ENCODE results near the gene DOCK2. TPM values are rescaled to one million over a fixed set of nuclear protein-coding genes. Genes with fewer than 3 reads are reported as not detected.

Gene DOCK2
- total RNA-seq, 1 donor from 2014 or later = 3.3 TPM

DNA sequence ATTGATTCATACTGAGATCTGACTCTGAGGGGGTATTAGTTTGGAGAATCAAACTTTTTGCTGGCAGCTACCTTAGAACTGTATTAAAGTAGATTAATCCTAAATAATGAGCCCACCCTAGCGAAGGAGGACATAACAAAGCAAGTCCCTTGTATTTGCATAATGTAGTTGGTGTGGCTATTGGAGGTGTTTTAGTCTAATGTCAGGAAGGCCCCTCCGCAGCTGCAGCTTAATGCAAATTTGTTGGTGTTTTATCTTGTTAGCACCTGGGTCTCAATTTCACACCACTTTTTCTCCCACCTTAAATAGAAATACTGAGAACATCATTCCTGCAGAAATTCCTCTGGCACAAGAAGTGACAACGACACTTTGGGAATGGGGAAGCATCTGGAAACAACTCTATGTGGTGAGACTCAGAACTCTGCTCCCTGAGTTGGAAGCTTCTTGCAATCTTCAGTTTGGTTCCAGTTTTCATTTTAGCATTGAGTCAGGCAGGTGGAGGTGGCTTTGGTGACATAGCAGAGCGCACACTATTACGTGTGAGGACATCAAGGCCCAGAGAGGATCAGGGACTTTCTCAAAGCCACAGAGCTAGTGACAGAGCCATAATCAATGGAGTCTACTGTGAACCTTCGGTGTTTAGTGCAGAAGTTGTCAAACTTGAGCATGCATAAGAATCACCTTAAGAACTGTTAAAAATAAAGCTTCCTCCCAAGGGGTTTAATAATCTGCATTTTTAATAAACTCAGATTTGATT is 33.9 kb downstream of the DOCK2 start:
- FAIRE-seq (no peak), DNase-seq (ENCODE audit: low spot score in 2 of 2) (no peak)

GRCh38 chr5:169682026-169682425 is 45.0 kb downstream of the DOCK2 start:
- FAIRE-seq (no peak), DNase-seq (ENCODE audit: low spot score in 2 of 2) (no peak)

GRCh38 chr5:169686137-169686536 is 49.1 kb downstream of the DOCK2 start:
- no peak for FAIRE-seq
- no peak for DNase-seq (ENCODE audit: low spot score in 2 of 2)

DNA sequence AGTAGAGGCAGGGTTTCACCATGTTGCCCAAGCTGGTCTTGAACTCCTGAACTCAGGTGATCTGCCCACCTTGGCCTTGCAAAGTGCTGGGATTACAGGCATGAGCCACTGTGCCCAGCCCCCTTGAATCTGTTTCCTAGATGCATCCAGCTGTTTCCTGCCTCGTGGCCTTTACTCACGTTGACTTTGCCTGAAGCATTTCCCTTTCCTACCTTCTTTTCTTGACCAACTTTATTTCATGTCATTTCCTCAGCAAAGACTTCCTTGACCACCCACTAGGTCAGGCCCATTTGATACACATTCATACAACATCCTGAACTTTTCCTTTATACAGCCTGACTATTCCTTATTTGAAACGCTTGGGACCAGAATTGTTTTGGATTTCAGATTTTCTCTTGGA is 51.0 kb downstream of the DOCK2 start:
- FAIRE-seq = no peak
- DNase-seq (ENCODE audit: low spot score in 2 of 2) = no peak

GRCh38 chr5:169691471-169691870 is 54.4 kb downstream of the DOCK2 start:
- no peak for FAIRE-seq
- DNase-seq (ENCODE audit: low spot score in 2 of 2) = no peak

DNA sequence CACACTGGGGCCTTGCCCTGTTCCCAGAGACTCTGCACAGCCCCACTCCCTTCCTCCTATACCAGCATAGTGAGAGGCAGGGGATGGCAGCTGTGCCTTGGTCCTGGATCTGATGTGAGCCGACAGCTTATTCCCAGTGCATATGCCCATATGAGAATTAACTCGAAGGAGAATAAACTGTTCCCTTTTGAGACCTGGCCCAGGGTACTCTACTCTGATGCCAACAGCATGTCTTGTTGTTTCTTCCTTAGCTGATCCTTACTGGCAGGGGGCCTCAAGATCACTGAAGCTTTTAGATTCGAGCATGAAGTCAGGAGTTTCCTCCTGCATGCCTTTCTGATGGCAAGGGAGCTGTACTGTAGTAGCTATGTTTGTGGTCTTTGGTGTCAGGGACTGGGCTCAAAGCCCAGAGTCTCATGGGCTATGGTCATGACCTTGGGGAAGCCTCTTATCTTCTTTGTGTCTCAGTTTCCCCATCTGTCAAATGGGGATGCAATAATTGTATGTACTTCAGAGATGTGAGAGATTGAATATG is 57.1 kb downstream of the DOCK2 start:
- DNase-seq (ENCODE audit: low spot score in 2 of 2) (no peak), FAIRE-seq (no peak)

GRCh38 chr5:169695025-169695625 is 58.0 kb downstream of the DOCK2 start:
- no peak for FAIRE-seq
- DNase-seq (ENCODE audit: low spot score in 2 of 2) = no peak

- no peak for DNase-seq (ENCODE audit: low spot score in 2 of 2)
- no peak for FAIRE-seq
Measured at GRCh38 chr5:169695919-169696490, 58.9 kb downstream of the DOCK2 start.

GRCh38 chr5:169696621-169697510 is 59.8 kb downstream of the DOCK2 start:
- no peak for FAIRE-seq
- DNase-seq (ENCODE audit: low spot score in 2 of 2) = no peak

- no peak for DNase-seq (ENCODE audit: low spot score in 2 of 2)
- FAIRE-seq = no peak
Measured at GRCh38 chr5:169697511-169697890, 60.4 kb downstream of the DOCK2 start.

DNA sequence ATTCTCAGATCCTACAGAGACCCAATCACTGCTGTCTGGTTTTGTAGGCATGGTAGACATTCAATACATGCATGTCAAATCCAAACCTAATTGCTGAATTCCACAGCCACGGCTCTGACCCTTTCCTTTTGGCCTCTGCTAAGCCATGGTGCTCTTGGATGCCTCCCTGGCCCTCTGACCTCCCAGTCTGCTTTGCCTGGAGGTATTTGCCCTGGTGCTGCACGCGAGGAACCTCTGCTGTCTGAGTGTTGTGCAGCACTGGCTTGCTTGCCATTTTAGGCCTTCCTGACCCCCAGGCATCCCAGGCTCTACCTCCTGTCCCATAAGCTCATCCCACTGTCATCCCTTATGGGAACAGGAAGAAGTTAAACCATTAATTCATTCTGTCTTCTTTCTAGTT is 60.9 kb downstream of the DOCK2 start:
- no peak for FAIRE-seq
- DNase-seq (ENCODE audit: low spot score in 2 of 2) = no peak

- DNase-seq (ENCODE audit: low spot score in 2 of 2) (no peak), FAIRE-seq (no peak)
Measured at GRCh38 chr5:169700611-169701010, 63.5 kb downstream of the DOCK2 start.

DNA sequence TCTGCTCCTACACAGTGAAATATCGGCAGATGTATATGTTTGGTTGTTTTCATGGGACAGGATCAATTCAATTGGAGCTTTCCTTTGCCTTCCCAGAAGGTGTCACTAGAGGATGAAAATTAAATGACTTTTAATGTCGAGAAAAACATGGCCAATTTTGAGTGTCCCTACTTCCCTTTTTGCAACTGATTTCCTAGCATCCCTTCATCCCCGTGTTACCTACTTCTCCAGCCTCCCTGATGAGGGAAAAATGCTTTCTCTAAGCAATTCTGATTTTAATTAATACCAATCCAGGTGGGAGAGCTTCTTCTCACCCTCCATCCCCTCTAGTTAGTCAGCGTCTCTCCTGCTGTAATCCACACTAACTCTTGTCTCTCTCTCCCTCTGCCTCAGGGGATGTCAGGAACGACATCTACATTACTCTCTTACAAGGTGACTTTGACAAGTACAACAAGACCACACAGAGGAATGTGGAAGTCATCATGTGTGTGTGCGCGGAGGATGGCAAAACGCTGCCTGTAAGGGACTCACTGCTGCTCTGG is 64.9 kb downstream of the DOCK2 start:
- DNase-seq (ENCODE audit: low spot score in 2 of 2) (peak; percentile 5 to 27), FAIRE-seq (no peak)

DNA sequence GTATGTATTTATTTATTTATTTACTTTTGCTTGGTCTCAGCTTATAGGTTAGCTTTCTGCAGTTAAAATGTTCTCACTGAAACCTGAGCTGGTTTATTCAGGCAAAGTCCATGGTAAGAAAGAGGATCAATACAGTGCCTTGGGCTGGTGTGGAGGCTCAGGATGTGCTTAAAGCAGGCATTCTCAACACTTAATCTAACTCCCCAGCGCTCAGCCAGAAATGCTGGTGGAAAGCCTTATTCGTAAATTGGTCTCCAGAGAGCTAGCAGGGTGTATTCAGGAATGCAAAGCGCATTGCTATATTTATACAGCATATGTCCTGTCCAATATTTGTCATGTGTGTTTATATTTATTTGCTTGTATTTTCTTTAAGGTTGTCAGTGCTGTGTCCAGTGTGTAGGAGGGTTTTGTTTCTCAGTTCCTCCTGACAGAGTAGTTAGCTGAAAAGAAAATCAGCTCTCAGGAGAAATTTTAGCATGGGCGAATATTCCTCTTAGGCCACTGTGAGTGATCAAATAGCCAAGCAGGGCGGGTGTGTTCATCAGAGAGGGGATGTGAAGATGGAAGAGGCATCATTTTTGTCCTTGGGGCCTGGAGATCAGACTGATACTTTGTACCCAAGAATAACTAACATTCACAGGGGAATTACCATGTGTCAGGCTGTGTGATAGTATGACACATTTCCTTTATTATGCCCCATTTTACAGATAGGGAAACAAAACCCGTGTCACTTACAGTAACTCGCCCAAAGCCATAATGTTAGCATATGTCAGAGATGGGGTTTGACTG is 65.8 kb downstream of the DOCK2 start:
- DNase-seq (ENCODE audit: low spot score in 2 of 2) = no peak
- no peak for FAIRE-seq

- DNase-seq (ENCODE audit: low spot score in 2 of 2) (no peak), FAIRE-seq (no peak)
Measured at GRCh38 chr5:169703813-169704212, 66.7 kb downstream of the DOCK2 start.

- DNase-seq (ENCODE audit: low spot score in 2 of 2) (no peak), FAIRE-seq (no peak)
Measured at GRCh38 chr5:169705322-169705721, 68.2 kb downstream of the DOCK2 start.

GRCh38 chr5:169706071-169706470 is 69.0 kb downstream of the DOCK2 start:
- DNase-seq (ENCODE audit: low spot score in 2 of 2) = no peak
- no peak for FAIRE-seq

DNA sequence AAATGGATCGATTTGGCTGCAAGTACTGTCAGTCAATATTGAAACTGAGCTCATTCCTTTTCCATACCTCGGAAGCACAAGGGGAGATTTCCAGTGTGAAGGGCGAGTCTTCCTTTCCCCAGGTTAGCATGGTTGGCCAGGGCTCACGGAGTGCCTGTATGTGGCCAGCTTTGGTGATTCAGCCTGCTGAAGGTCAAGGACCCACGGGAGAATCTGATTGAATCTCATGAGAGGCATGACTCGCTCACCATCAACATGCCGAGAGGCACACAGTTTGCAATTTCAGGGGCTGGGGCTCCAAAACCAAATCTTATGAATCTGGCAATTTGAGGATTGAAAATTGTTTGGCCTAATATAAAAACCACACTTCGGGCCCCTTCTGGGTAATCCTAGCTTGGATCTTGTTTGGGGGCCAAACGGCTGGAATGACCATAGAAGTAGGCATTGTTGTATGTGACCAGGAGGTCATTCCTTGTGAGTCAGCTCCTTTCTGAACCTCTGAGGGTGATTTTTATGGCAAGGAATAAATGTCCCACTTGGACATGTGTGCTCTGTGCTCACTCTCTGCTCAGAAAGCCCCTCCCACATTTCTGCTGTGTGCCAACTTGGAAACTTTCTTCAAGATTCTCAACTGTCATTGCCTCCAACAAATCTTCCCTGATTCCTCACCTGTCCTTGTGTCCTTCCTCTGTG is 69.8 kb downstream of the DOCK2 start:
- FAIRE-seq (no peak), DNase-seq (ENCODE audit: low spot score in 2 of 2) (no peak)

DNA sequence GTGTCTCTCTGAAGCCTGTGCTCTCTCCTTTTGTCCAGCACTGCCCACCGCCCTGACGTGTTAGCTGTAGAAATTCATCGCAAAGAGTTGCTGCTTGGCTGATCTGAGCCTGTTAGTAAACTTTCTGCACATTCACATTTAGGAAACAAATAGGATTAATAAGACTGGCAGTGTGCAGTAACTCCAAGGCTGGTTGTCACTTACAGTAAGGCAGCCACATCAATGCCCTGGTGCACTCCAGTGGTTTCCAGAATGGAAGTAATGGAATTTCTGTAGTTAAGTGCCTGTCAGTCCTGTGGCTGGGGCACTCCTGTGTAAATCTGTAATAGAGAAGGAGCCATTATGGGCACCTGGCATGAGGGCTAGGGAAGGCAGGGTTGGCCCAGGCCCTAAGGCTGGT is 70.6 kb downstream of the DOCK2 start:
- DNase-seq (ENCODE audit: low spot score in 2 of 2) (no peak), FAIRE-seq (no peak)
